GM18498 (cell line): ENCODE data around the gene RAB9B.
A peak's percentile ranks its signal among the peaks of the same experiment; 100 is the strongest.
"Not testable (repeated sequence)": the region's sequence is repeated elsewhere in the genome, so short reads cannot be mapped to it uniquely, and the experiment has no call there.

ENCODE experiments used
- ATAC-seq: cut with Tn5 transposase; IDR thresholded peaks from one replicate; pipeline ENCODE4 v1.9.1; 2021; ENCODE audit warnings: mild to moderate bottlenecking, moderate library complexity; ENCODE audit not compliant: unreplicated experiment

RAB9B gene, protein sequence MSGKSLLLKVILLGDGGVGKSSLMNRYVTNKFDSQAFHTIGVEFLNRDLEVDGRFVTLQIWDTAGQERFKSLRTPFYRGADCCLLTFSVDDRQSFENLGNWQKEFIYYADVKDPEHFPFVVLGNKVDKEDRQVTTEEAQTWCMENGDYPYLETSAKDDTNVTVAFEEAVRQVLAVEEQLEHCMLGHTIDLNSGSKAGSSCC

GRCh38 chrX:103831803-103832544, at the start of gene RAB9B:
RAB9B (minus strand) TSS chrX:103832257; CDS start chrX:103825784, 6,473 bp downstream.
- ATAC-seq: peak; percentile 92

GRCh38 chrX:103879339-103879738, 47.3 kb upstream of the RAB9B start:
- ATAC-seq: no peak

GRCh38 chrX:103878466-103879122, 46.5 kb upstream of the RAB9B start:
- ATAC-seq: no peak

DNA sequence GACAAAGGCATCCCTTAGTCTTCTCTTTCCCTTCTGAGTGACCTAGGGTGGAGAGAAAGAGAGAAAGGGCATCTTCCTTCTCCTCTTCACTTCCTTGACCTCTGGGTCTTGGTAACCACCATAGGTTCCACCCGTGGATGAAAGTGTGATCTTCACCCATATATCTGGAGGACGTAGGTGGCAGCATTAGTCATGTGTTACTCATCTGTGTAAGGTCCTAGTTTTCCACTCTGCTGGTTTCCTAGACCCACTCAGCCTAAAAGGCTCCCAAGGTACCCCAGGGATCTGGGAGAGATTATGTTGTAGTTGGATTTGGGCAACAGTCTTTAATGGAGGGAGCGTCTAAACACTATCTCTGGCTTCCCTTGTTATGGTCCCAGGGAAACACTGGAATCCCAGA, 45.5 kb upstream of the RAB9B start:
- no peak for ATAC-seq

GRCh38 chrX:103864886-103865534, 33.0 kb upstream of the RAB9B start:
- ATAC-seq: no peak

DNA sequence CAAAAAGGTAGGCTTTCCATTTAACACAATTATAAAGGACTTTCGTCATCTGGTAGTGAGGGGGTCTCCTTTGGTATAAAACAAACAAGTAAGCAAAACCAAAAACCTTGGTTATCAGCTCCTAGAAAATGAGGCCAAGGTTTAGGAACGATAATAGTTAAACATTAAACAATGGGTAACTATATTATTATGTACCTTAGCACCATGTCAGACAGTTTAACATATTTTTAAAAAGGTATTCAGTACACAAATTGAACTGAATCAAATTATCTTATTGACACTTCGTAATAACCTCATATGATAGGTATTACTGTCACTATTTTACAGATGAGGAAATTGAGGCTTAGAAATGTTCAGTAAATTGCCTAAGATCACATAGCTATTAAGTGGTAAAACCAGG, 32.1 kb upstream of the RAB9B start:
- ATAC-seq: no peak

DNA sequence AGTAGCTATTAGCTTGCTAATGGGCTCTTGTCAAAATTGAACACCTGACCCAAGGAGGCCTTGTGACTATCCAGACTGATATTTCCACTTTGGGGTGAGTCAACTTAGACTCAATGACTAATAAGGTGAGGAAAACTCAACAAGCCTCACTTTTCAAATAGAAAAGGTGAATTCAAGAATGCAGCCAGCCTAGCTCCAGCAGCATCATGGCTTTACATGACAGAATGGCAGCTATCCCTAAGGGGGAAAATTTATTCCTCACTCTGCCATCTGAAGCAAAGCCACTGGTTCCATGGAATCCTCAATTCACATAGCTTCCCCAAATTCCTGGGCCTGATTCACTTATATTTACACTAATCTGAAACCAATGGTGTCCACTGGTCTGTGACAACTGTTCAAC, 29.1 kb upstream of the RAB9B start:
- ATAC-seq: no peak

DNA sequence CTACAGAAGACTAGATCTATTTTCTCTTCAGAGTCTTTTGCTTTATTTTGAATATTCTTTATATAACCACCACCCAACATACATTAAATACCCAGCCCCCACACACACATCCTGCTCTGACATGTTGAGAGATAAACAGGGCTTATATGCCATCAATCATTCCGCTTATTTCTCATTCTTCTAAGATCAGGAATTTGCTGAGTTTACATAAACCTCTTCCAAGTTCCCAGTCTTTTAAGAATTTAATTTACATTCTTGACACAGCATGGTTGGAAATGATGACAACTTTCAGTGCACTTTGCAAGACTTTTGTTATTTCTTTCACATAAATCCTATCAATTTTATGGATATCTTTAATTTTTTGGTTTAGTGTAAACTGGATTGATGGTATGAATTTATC, 17.5 kb upstream of the RAB9B start:
- no peak for ATAC-seq

DNA sequence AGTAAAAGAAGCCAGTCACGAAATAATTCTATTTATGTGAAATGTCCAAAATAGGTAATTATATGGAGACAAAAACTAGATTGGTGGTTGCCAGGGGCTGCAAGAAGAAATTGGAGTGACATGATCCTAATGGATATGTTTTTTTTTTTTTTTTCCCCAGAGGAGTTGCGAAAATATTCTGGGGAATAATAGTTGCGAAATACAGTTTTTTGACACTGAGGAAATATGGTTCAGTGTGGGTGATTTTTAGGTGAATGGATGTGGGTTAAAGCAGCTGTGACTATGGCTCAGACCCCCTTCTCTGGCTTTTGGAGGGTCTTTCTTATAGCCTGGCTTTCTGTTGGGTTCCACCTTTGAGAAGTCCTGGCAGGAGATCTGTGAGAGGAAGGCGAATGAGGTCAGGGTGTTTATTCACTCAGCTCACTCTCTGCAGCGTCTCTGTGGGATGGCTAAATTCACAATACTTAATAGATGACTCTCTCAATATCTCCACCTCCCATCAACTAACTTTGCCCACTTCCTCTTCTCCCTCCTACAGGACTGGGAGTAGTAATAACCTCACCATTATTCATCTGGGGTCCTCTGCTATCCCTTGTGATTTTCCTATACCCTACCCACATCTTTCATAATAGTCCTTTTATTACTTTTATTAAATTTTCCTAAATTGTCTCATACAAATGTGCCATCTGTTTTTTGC, 15.3 kb upstream of the RAB9B start:
- ATAC-seq: no peak

GRCh38 chrX:103846386-103846785, 14.3 kb upstream of the RAB9B start:
- ATAC-seq: no peak

- no peak for ATAC-seq
These were observed 13.2 kb upstream of the RAB9B start for GRCh38 chrX:103845165-103845653.

DNA sequence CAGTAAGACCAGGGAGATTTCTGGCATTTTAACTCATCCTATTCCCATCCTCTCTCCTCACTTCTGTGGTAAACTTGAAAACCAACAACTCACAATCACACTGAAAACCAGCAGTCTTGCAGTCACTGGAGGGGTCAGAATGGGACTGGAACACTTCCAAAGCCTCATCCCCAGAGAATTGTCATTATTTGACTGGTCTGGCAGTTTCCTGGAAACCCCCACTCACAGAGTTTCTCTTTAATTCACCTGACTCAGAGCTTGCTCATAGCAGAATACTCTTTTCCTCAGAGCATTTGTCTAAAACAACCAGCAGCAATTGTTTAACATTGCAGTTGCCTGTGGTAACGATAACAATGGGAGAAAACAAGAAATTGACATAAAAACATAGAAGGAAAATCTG, 7.3 kb upstream of the RAB9B start:
- ATAC-seq: no peak

DNA sequence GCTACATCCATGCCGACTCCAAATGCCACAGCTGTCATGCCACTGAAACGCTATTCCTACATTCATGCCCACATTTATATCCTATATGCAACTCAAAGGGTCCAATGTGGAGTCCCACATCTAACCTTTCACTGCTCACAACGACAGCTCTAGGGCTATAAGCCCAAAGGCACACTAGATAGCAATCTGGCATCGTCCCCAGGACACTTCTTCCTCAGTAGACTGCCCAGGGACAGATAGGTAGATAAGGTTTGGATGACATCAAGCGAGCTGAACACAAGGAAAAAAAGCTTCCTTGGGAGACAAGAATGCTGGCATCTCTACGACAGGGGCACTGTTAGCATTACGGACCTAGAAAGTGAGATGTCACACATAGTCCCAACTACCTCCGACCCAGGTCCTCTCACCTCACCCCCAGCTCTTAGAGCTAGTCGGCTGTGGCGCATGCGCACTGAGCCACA, 685 bp downstream of the RAB9B start:
- peak; percentile 12 for ATAC-seq

DNA sequence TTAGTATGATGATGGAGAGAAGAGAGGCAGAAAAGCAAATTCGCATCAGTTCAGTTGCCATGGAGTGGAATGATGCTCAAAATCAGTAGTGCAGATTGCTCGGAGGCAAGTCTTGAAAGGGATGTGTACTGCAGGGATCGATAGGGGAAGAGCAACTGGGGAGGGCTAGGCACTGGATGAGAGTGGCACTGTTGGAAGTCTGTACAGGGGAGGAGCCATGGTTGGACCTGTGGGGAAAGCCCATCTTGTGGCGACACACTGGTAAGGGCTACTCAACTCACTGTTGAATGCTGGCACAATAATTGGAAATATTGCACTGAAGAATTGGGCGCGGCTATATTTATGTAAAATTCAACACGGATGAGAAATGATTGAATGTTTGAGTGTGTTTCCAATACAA, 1.2 kb downstream of the RAB9B start:
- ATAC-seq: no peak

DNA sequence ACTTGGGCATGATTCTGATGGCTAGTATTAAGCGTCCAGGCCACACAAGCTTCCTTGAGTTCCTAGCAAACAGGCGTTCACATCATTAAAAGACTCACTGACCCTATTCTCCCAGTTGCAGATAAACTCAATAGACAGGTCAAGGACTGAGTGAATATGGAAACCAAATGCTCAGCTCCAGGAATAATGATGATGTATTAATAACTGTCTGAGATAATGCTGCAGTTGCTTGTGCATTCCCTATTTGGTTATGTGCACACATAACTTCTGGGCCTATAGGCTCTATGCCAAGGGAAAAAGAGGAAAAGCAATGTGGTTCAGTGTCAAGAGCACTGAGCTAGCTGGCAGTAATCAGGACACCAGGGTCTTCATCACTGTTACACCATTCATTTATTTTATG, 3.5 kb downstream of the RAB9B start:
- no peak for ATAC-seq

GRCh38 chrX:103825881-103826280, 6.2 kb downstream of the RAB9B start:
- no peak for ATAC-seq

DNA sequence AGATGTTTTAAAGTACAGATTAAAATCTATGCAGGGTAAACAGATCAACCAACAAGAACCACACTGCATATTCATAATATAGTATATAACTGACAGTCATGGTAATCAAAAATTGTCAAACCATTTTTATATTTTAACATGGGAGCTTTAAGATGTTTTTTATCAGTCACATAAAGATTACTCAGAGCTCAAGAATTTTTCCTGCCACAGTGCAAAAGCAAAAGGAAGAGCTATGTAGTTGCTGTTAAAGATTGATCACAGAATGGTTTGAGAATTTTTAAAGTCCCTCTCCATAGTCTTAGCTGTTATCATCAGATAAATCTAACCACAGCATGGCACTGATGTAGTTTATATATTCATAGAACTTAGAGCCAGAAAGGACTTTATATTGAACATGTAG, 8.5 kb downstream of the RAB9B start:
- ATAC-seq: no peak

DNA sequence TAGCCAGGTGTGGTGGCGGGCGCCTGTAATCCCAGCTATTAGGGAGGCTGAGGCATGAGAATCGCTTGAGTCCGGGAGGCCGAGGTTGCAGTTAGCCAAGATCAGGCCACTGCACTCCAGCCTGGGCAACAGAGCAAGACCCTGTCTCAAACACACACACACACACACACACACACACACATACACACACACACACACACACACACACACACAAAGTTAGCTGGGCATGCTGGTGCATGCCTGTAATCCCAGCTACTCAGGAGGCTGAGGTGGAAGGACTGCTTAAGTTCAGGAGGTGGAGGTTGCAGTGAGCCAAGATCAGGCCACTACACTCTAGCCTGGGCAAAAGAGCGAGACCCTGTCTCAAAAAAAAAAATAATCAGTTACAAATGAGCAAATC, 11.3 kb downstream of the RAB9B start:
- ATAC-seq: not testable (repeated sequence)

DNA sequence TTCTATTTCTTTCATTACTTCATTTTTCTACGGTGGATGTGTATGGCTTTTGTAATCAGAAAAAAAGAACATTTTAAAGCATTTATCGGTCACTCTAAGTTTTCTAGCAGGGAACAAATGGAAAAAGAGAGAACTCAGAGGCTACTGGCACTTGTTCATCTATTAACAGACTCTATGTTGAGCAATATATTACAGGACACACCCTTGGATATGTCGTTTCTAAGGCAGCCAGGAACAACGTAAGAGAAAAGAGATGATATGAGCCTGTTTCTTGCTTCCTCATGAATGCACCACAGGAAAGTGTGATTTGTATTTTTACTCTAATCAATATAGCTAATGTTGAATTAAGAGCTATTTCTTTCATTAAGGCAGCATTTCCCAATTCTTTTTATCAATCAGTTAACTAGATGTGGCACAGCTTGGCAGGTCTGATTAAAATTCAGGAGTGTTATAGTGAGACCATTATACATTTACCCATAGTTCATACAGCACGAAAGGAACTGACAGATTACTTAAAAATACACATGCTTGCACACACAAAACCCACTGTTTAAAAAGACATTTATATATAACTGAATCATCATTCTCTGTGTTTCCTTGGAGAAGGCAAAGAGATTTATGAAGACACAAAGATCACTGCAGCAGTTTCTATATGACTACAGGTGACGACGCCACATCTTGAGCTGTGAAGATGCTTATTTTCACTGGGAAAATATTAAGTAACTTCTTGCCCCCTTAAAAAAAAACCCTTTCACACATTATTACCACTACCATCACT, 13.0 kb downstream of the RAB9B start:
- no peak for ATAC-seq

- no peak for ATAC-seq
These were observed 14.6 kb downstream of the RAB9B start for GRCh38 chrX:103817502-103817901.
